Uterus (tissue), 4 donors: ENCODE results near the gene MDK. TPM values are rescaled to one million over a fixed set of nuclear protein-coding genes. Genes with fewer than 3 reads are reported as not detected.

Source experiments
- DNase-seq, 2 donors: peaks; one replicate each; pipeline ENCODE4 v3.0.0-alpha.2; 2019 to 2020
- H3K27ac ChIP-seq, 2 donors: fragments of 200-600 bp; sonication (generic); 1 replicate in 1 of 2; 2 replicates in 1 of 2; pipeline ENCODE4 v1.5.1; 2016 to 2018
- H3K27me3 ChIP-seq, 2 donors: fragments of 200-600 bp; sonication (generic); one replicate each; pipeline ENCODE4 v1.5.1; 2018 to 2019; ENCODE audit warnings: control low read depth in 1 of 2
- H3K36me3 ChIP-seq, 2 donors: fragments of 200-600 bp; sonication (generic); one replicate each; pipeline ENCODE4 v1.5.1; 2019; ENCODE audit warnings: control low read depth in 1 of 2
- H3K4me1 ChIP-seq, 2 donors: fragments of 200-600 bp; sonication (generic); one replicate each; pipeline ENCODE4 v1.5.1; 2018 to 2019; ENCODE audit warnings: control low read depth in 1 of 2
- H3K4me3 ChIP-seq, 2 donors: fragments of 200-600 bp; sonication (generic); 1 replicate in 1 of 2; 2 replicates in 1 of 2; pipeline ENCODE4 v1.5.1; 2018 to 2019; ENCODE audit warnings: mild to moderate bottlenecking in 1 of 2
- H3K9me3 ChIP-seq, 2 donors: fragments of 200-600 bp; sonication (generic); one replicate each; pipeline ENCODE4 v1.5.1; 2019; ENCODE audit warnings: control low read depth in 1 of 2
- CTCF ChIP-seq, 4 experiments: fragments of 200-600 bp in 2 of 4; fragments of 450-650 bp in 2 of 4; sonication (generic) in 2 of 4; IDR thresholded peaks; one replicate each; pipeline ENCODE4 v1.5.1; 2016 to 2019; ENCODE audit warnings: antibody characterized with exemption in 4 of 4, mild to moderate bottlenecking in 2 of 4, moderate library complexity in 1 of 4
- POLR2A ChIP-seq, 2 donors: fragments of 450-650 bp; IDR thresholded peaks; one replicate each; pipeline ENCODE4 v1.6.1; 2016; ENCODE audit warnings: antibody characterized with exemption in 2 of 2, mild to moderate bottlenecking in 1 of 2, moderate library complexity in 1 of 2
- intact Hi-C: fragments of 100-400 bp; cut with DNase I; formaldehyde crosslinking; loops from one replicate; pipeline ENCODE4 v1.15.1; 2023; ENCODE audit warnings: low total_unique reads
- total RNA-seq, 4 donors: library from RNA; depleted of rRNA in 3 of 4; stranded (reverse); fragments of >200 nt in 3 of 4; gene quantifications; one replicate each; pipeline versions ENCODE4 v1.1.0 to v1.2.4, GENCODE V29; 2014 to 2023
- donor health status: DM: yes; HTN: yes; CAD: no.

The MDK gene
- total RNA-seq, 4 donors from 2014 or later, result 61.7 to 305 (median 103) TPM

- Histone ChIP-seq H3K4me3 (no peak overlapping the region), H3K9me3 (no peaks in the 10 kb centered on the region), H3K27me3 (no peaks in the 10 kb centered on the region), H3K4me1 (no peaks in the 10 kb centered on the region), H3K27ac (no peak overlapping the region), H3K36me3 (no peaks in the 10 kb centered on the region)
- no peak for DNase-seq
- intact Hi-C loops, result no loop called here
- TF ChIP-seq POLR2A (IDR thresholded peaks at IDR 0.05) (no peak), CTCF (IDR thresholded peaks at IDR 0.05) (no peak)
Measured at GRCh38 chr11:46418751-46419150, 37.3 kb downstream of the MDK start.

GRCh38 chr11:46420513-46420912 is 39.0 kb downstream of the MDK start:
- Histone ChIP-seq H3K4me1 (no peaks in the 10 kb centered on the region), H3K36me3 (no peaks in the 10 kb centered on the region), H3K27ac (no peak overlapping the region), H3K27me3 (no peaks in the 10 kb centered on the region), H3K4me3 (no peak overlapping the region), H3K9me3 (no peaks in the 10 kb centered on the region)
- TF ChIP-seq CTCF (IDR thresholded peaks at IDR 0.05), result no peak
- TF ChIP-seq POLR2A (IDR thresholded peaks at IDR 0.05), result no peak
- intact Hi-C loops, result no loop called here
- DNase-seq, result no peak

GRCh38 chr11:46421257-46421880 is 39.9 kb downstream of the MDK start:
- TF ChIP-seq POLR2A (IDR thresholded peaks at IDR 0.05) (no peak), CTCF (IDR thresholded peaks at IDR 0.05) (no peak)
- Histone ChIP-seq H3K9me3 (no peaks in the 10 kb centered on the region), H3K36me3 (no peaks in the 10 kb centered on the region), H3K4me1 (no peaks in the 10 kb centered on the region), H3K4me3 (no peak overlapping the region), H3K27ac (no peak overlapping the region), H3K27me3 (no peaks in the 10 kb centered on the region)
- no peak for DNase-seq
- intact Hi-C loops, result no loop called here

- no peak for DNase-seq
- Histone ChIP-seq H3K4me1 (no peaks in the 10 kb centered on the region), H3K27ac (no peak overlapping the region), H3K9me3 (no peaks in the 10 kb centered on the region), H3K36me3 (no peaks in the 10 kb centered on the region), H3K27me3 (no peaks in the 10 kb centered on the region), H3K4me3 (no peak overlapping the region)
- TF ChIP-seq POLR2A (IDR thresholded peaks at IDR 0.05) (no peak), CTCF (IDR thresholded peaks at IDR 0.05) (no peak)
- intact Hi-C loops, result no loop called here
Measured at GRCh38 chr11:46422588-46422987, 41.1 kb downstream of the MDK start.

GRCh38 chr11:46426233-46426991 is 44.9 kb downstream of the MDK start:
- Histone ChIP-seq H3K4me3 (no peak overlapping the region), H3K27ac (no peak overlapping the region), H3K27me3 (no peaks in the 10 kb centered on the region), H3K9me3 (no peaks in the 10 kb centered on the region), H3K36me3 (no peaks in the 10 kb centered on the region), H3K4me1 (no peaks in the 10 kb centered on the region)
- intact Hi-C loops, result no loop called here
- DNase-seq, result no peak
- TF ChIP-seq POLR2A (IDR thresholded peaks at IDR 0.05), result no peak
- no peak for TF ChIP-seq CTCF (IDR thresholded peaks at IDR 0.05)
